Mesenchymal stem cell (in vitro differentiated cells and primary cell): ENCODE results near the gene DPYSL4.

Source experiments
- DNase-seq: peaks from one replicate; pipeline ENCODE4 v3.0.0-alpha.2; 2013
- H2AFZ ChIP-seq: one replicate; pipeline ENCODE4 v1.6.1; 2013; ENCODE audit warnings: low read depth, mild to moderate bottlenecking, control low read depth, inconsistent platforms, low read length, moderate library complexity
- H2AK5ac ChIP-seq: 2 replicates; pipeline ENCODE4 v1.6.1; 2013; ENCODE audit warnings: low read length, moderate library complexity, mild to moderate bottlenecking, inconsistent platforms; ENCODE audit not compliant: severe bottlenecking
- H2BK120ac ChIP-seq: one replicate; pipeline ENCODE4 v1.6.1; 2013; ENCODE audit warnings: low read depth, mild to moderate bottlenecking, inconsistent platforms, low read length, moderate library complexity
- H2BK12ac ChIP-seq, 2 experiments: one replicate each; pipeline ENCODE4 v1.6.1; 2013; ENCODE audit warnings: inconsistent platforms in 2 of 2, low read length in 2 of 2, mild to moderate bottlenecking in 2 of 2, moderate library complexity in 2 of 2, control low read depth in 1 of 2
- H2BK15ac ChIP-seq: one replicate; pipeline ENCODE4 v1.6.1; 2013; ENCODE audit warnings: mild to moderate bottlenecking, low read depth, inconsistent platforms; ENCODE audit not compliant: poor library complexity, severe bottlenecking
- H2BK5ac ChIP-seq: 2 replicates; pipeline ENCODE4 v1.6.1; 2013; ENCODE audit warnings: low read depth, mild to moderate bottlenecking, low read length, control low read depth, inconsistent platforms; ENCODE audit not compliant: poor library complexity, severe bottlenecking
- H3K14ac ChIP-seq, 2 experiments: one replicate each; pipeline ENCODE4 v1.6.1; 2013; ENCODE audit warnings: inconsistent platforms in 2 of 2, low read length in 2 of 2, control low read depth in 1 of 2, mild to moderate bottlenecking in 1 of 2, moderate library complexity in 1 of 2
- H3K18ac ChIP-seq, 2 experiments: one replicate each; pipeline ENCODE4 v1.6.1; 2013; ENCODE audit warnings: inconsistent platforms in 2 of 2, low read length in 2 of 2, control low read depth in 1 of 2, low read depth in 1 of 2, mild to moderate bottlenecking in 1 of 2
- H3K23ac ChIP-seq, 2 experiments: one replicate each; pipeline ENCODE4 v1.6.1; 2013; ENCODE audit warnings: inconsistent platforms in 2 of 2, low read length in 2 of 2, mild to moderate bottlenecking in 2 of 2, moderate library complexity in 2 of 2, control low read depth in 1 of 2
- H3K27ac ChIP-seq: 2 replicates; pipeline ENCODE4 v1.5.1; 2013; ENCODE audit warnings: mild to moderate bottlenecking, moderate library complexity, low read length, control low read depth, inconsistent platforms; ENCODE audit not compliant: poor library complexity, severe bottlenecking
- H3K27me3 ChIP-seq, 2 experiments: 2 replicates each; pipeline versions ENCODE4 v1.6.1 to v1.7.0; 2013; ENCODE audit warnings: low read length in 2 of 2, mild to moderate bottlenecking in 2 of 2, moderate library complexity in 2 of 2, control low read depth in 1 of 2, inconsistent platforms in 1 of 2; ENCODE audit not compliant: control insufficient read depth in 1 of 2, insufficient read depth in 1 of 2
- H3K36me3 ChIP-seq, 2 experiments: 2 replicates each; pipeline versions ENCODE4 v1.6.1 to v1.7.0; 2013; ENCODE audit warnings: low read length in 2 of 2, control low read depth in 1 of 2, inconsistent platforms in 1 of 2, low read depth in 1 of 2, mild to moderate bottlenecking in 1 of 2; ENCODE audit not compliant: insufficient read depth in 2 of 2, control insufficient read depth in 1 of 2
- H3K4ac ChIP-seq, 2 experiments: one replicate each; pipeline ENCODE4 v1.6.1; 2013; ENCODE audit warnings: inconsistent platforms in 2 of 2, low read length in 2 of 2, mild to moderate bottlenecking in 2 of 2, moderate library complexity in 2 of 2, control low read depth in 1 of 2, low read depth in 1 of 2
- H3K4me1 ChIP-seq: 2 replicates; pipeline ENCODE4 v1.6.1; 2013; ENCODE audit warnings: low read depth, low read length, control low read depth; ENCODE audit not compliant: control insufficient read depth, insufficient read depth
- H3K4me2 ChIP-seq: 2 replicates; pipeline ENCODE4 v1.6.1; 2013; ENCODE audit warnings: low read length, mild to moderate bottlenecking, inconsistent platforms; ENCODE audit not compliant: poor library complexity, severe bottlenecking
- H3K4me3 ChIP-seq, 2 experiments: 2 replicates each; pipeline versions ENCODE4 v1.5.1 to v1.7.0; 2013; ENCODE audit warnings: low read length in 2 of 2, mild to moderate bottlenecking in 2 of 2, control low read depth in 1 of 2, low read depth in 1 of 2; ENCODE audit not compliant: insufficient read depth in 1 of 2
- H3K79me1 ChIP-seq: replicated peaks from 2 replicates; pipeline ENCODE4 v1.6.1; 2013; ENCODE audit warnings: mild to moderate bottlenecking, control low read depth, low read length, inconsistent platforms; ENCODE audit not compliant: poor library complexity, severe bottlenecking
- H3K9ac ChIP-seq: 2 replicates; pipeline ENCODE4 v1.7.0; 2013; ENCODE audit warnings: mild to moderate bottlenecking, low read length, moderate library complexity
- H3K9me3 ChIP-seq: 2 replicates; pipeline ENCODE4 v1.7.0; 2013; ENCODE audit warnings: mild to moderate bottlenecking, low read length; ENCODE audit not compliant: control insufficient read depth
- H4K8ac ChIP-seq: one replicate; pipeline ENCODE4 v1.6.1; 2013; ENCODE audit warnings: inconsistent platforms, mild to moderate bottlenecking, low read length, moderate library complexity
- H4K91ac ChIP-seq: one replicate; pipeline ENCODE4 v1.6.1; 2013; ENCODE audit warnings: mild to moderate bottlenecking, low read length, inconsistent platforms
- WGBS: methylation state at CpG from one replicate; pipeline ENCODE4 v1.1.7; 2013; ENCODE audit warnings: mixed read lengths; 5-methylcytosine and 5-hydroxymethylcytosine counted together

The DPYSL4 gene

GRCh38 chr10:132231656-132232022 is 44.9 kb downstream of the DPYSL4 start:
- Histone ChIP-seq H3K23ac (no peak overlapping the region), H3K4me1 (peaks cover under 1% of the 10 kb centered on the region), H3K27me3 (peaks cover 0 to 3% of the 10 kb centered on the region in 2 experiments), H2BK15ac (no peak overlapping the region), H4K8ac (no peak overlapping the region), H2AK5ac (no peak overlapping the region), H3K9me3 (no peaks in the 10 kb centered on the region), H4K91ac (no peak overlapping the region), H2BK5ac (no peak overlapping the region), H3K9ac (no peak overlapping the region), H3K14ac (no peak overlapping the region), H2BK120ac (no peak overlapping the region), H2AFZ (no peak overlapping the region), H3K79me1 (no peaks in the 10 kb centered on the region), H3K4me3 (no peak overlapping the region), H3K27ac (no peak overlapping the region), H2BK12ac (no peak overlapping the region), H3K36me3 (peaks cover 8 to 9% of the 10 kb centered on the region in 2 experiments), H3K4ac (no peak overlapping the region), H3K18ac (no peak overlapping the region), H3K4me2 (no peak overlapping the region)
- 96% methylated on average over 13 of the region's 13 CpGs for WGBS
- DNase-seq: no peak

GRCh38 chr10:132232023-132232951 is 45.5 kb downstream of the DPYSL4 start:
- Histone ChIP-seq H4K8ac (no peak overlapping the region), H3K4me2 (no peak overlapping the region), H3K36me3 (peaks cover 6 to 8% of the 10 kb centered on the region in 2 experiments), H3K4ac (no peak overlapping the region), H3K27ac (no peak overlapping the region), H3K14ac (no peak overlapping the region), H3K9me3 (no peaks in the 10 kb centered on the region), H2AK5ac (no peak overlapping the region), H3K27me3 (peaks cover 0 to 3% of the 10 kb centered on the region in 2 experiments), H2BK15ac (no peak overlapping the region), H3K23ac (no peak overlapping the region), H2BK120ac (no peak overlapping the region), H4K91ac (no peak overlapping the region), H3K9ac (no peak overlapping the region), H3K79me1 (no peaks in the 10 kb centered on the region), H3K4me3 (no peak overlapping the region), H2BK5ac (no peak overlapping the region), H2AFZ (no peak overlapping the region), H3K4me1 (peaks cover 2% of the 10 kb centered on the region), H3K18ac (no peak overlapping the region), H2BK12ac (no peak overlapping the region)
- DNase-seq: no peak
- 86% methylated on average over 35 of the region's 35 CpGs for WGBS

GRCh38 chr10:132232981-132233380 is 46.2 kb downstream of the DPYSL4 start:
- peaks cover 3 to 8% of the 10 kb centered on the region in 2 experiments for H3K36me3 ChIP-seq
- no peak overlapping the region for H3K14ac ChIP-seq
- H2AK5ac ChIP-seq: no peak overlapping the region
- H3K79me1 ChIP-seq: no peaks in the 10 kb centered on the region
- peaks cover 3% of the 10 kb centered on the region for H3K4me1 ChIP-seq
- H3K4me2 ChIP-seq: no peak overlapping the region
- no peak overlapping the region for H4K8ac ChIP-seq
- H3K4ac ChIP-seq: no peak overlapping the region
- 83% methylated on average over 9 of the region's 9 CpGs for WGBS
- H3K4me3 ChIP-seq: no peak overlapping the region
- H2BK120ac ChIP-seq: no peak overlapping the region
- H3K9ac ChIP-seq: no peak overlapping the region
- peaks cover 0 to 3% of the 10 kb centered on the region in 2 experiments for H3K27me3 ChIP-seq
- H3K27ac ChIP-seq: no peak overlapping the region
- no peak for DNase-seq
- no peak overlapping the region for H4K91ac ChIP-seq
- H2BK15ac ChIP-seq: no peak overlapping the region
- no peak overlapping the region for H2BK12ac ChIP-seq
- H3K23ac ChIP-seq: no peak overlapping the region
- no peak overlapping the region for H2AFZ ChIP-seq
- H3K9me3 ChIP-seq: no peaks in the 10 kb centered on the region
- H3K18ac ChIP-seq: no peak overlapping the region
- no peak overlapping the region for H2BK5ac ChIP-seq

GRCh38 chr10:132233501-132234085 is 46.8 kb downstream of the DPYSL4 start:
- Histone ChIP-seq H3K79me1 (no peaks in the 10 kb centered on the region), H2AFZ (no peak overlapping the region), H3K4me2 (no peak overlapping the region), H2BK5ac (no peak overlapping the region), H3K9me3 (no peaks in the 10 kb centered on the region), H3K23ac (no peak overlapping the region), H3K27ac (no peak overlapping the region), H3K4me1 (peaks cover 3% of the 10 kb centered on the region), H2AK5ac (no peak overlapping the region), H3K36me3 (peaks cover 3 to 8% of the 10 kb centered on the region in 2 experiments), H2BK120ac (no peak overlapping the region), H3K4ac (no peak overlapping the region), H2BK15ac (no peak overlapping the region), H4K91ac (no peak overlapping the region), H3K14ac (no peak overlapping the region), H3K18ac (no peak overlapping the region), H3K4me3 (no peak overlapping the region), H3K9ac (no peak overlapping the region), H3K27me3 (peaks cover 0 to 6% of the 10 kb centered on the region in 2 experiments), H2BK12ac (no peak overlapping the region), H4K8ac (no peak overlapping the region)
- WGBS: 90% methylated on average over 18 of the region's 18 CpGs
- DNase-seq: no peak
